ENCODE measurements around the gene CD300LG. TPM values are rescaled to one million over a fixed set of nuclear protein-coding genes. Genes with fewer than 3 reads are reported as not detected.

The CD300LG gene
- total and polyA plus RNA-seq, 7 donors = 5.4 to 21.7 (median 10.9) TPM

- Histone ChIP-seq H3K27ac (no peak overlapping the region), H3K27me3 (ENCODE audit: insufficient read depth in 3 of 3, low read length in 2 of 3) (peaks cover 0 to 3% (median 3%) of the 10 kb centered on the region in 3 donors), H3K4me1 (peaks cover 9% of the 10 kb centered on the region), H3K36me3 (ENCODE audit: insufficient read depth in 1 of 2, low read depth in 1 of 2) (no peaks in the 10 kb centered on the region), H3K4me3 (no peak overlapping the region), H3K9me3 (no peaks in the 10 kb centered on the region)
- no peak for DNase-seq
- WGBS, 3 donors = 67 to 75% (median 73%) methylated on average over 3 of the region's 3 CpGs
- no peak for ATAC-seq
- intact Hi-C loops (cut with DNase I) = no loop called here
- no peak for TF ChIP-seq CTCF (IDR thresholded peaks at IDR 0.05)
Observed at GRCh38 chr17:43856141-43856540, 9.2 kb downstream of the CD300LG start.

GRCh38 chr17:43857141-43857540, 10.2 kb downstream of the CD300LG start:
- no peak overlapping the region for H3K4me3 ChIP-seq
- H3K27ac ChIP-seq = no peak overlapping the region
- no peak for ATAC-seq
- peaks cover 0 to 3% (median 0%) of the 10 kb centered on the region in 3 donors for H3K27me3 ChIP-seq (ENCODE audit: insufficient read depth in 3 of 3, low read length in 2 of 3)
- DNase-seq = no peak
- H3K4me1 ChIP-seq = peaks cover 9% of the 10 kb centered on the region
- no peak for TF ChIP-seq CTCF (IDR thresholded peaks at IDR 0.05)
- intact Hi-C loops (cut with DNase I) = no loop called here
- no peaks in the 10 kb centered on the region for H3K9me3 ChIP-seq
- WGBS, 3 donors = 88 to 95% (median 92%) methylated on average over 5 of the region's 5 CpGs
- H3K36me3 ChIP-seq (ENCODE audit: insufficient read depth in 1 of 2, low read depth in 1 of 2) = no peaks in the 10 kb centered on the region

- no peak for ATAC-seq
- WGBS, 3 donors = 52 to 66% (median 63%) methylated on average over 12 of the region's 12 CpGs
- peaks cover 9% of the 10 kb centered on the region for H3K4me1 ChIP-seq
- H3K27ac ChIP-seq = peak overlapping the region; percentile 55
- peaks cover 0 to 3% (median 0%) of the 10 kb centered on the region in 3 donors for H3K27me3 ChIP-seq (ENCODE audit: insufficient read depth in 3 of 3, low read length in 2 of 3)
- DNase-seq = no peak
- TF ChIP-seq CTCF (IDR thresholded peaks at IDR 0.05) = no peak
- no peaks in the 10 kb centered on the region for H3K9me3 ChIP-seq
- no peaks in the 10 kb centered on the region for H3K36me3 ChIP-seq (ENCODE audit: insufficient read depth in 1 of 2, low read depth in 1 of 2)
- intact Hi-C loops (cut with DNase I) = no loop called here
- peak overlapping the region; percentile 6 for H3K4me3 ChIP-seq
Observed at GRCh38 chr17:43857957-43858600, 11.1 kb downstream of the CD300LG start.

- Histone ChIP-seq H3K4me3 (no peak overlapping the region), H3K27me3 (ENCODE audit: insufficient read depth in 3 of 3, low read length in 2 of 3) (peaks cover 0 to 3% (median 0%) of the 10 kb centered on the region in 3 donors), H3K4me1 (peaks cover 9% of the 10 kb centered on the region), H3K9me3 (no peaks in the 10 kb centered on the region), H3K27ac (no peak overlapping the region), H3K36me3 (ENCODE audit: insufficient read depth in 1 of 2, low read depth in 1 of 2) (no peaks in the 10 kb centered on the region)
- no peak for DNase-seq
- intact Hi-C loops (cut with DNase I) = no loop called here
- ATAC-seq = peak in 2 of 4 donors; percentile 31 to 34
- no peak for TF ChIP-seq CTCF (IDR thresholded peaks at IDR 0.05)
- WGBS, 3 donors = 48 to 65% (median 60%) methylated on average over 12 of the region's 12 CpGs
Observed at GRCh38 chr17:43860077-43860725, 13.2 kb downstream of the CD300LG start.

Data from psoas muscle (tissue), 8 donors.